Measurements from ENCODE around the gene PRPF6.

Gene PRPF6

GRCh38 chr20:64077876-64078551 lies 97.1 kb downstream of the PRPF6 start:
- DNase-seq = no peak

GRCh38 chr20:64078934-64079272 lies 98.0 kb downstream of the PRPF6 start:
- no peak for DNase-seq

GRCh38 chr20:64079273-64080012 lies 98.5 kb downstream of the PRPF6 start, which contains the start of gene RGS19:
TSS of gene RGS19 (minus strand) at chr20:64079518. CDS start at chr20:64076886, 2,632 bp downstream.
- peak; percentile 73 for DNase-seq

GRCh38 chr20:64080013-64080812 lies 99.3 kb downstream of the PRPF6 start, which contains the start of gene OPRL1:
TSS of gene OPRL1 (plus strand) at chr20:64080082. CDS start at chr20:64092721, 12,639 bp downstream.
- DNase-seq = peak; percentile 9

- no peak for DNase-seq
These were observed 100.1 kb downstream of the PRPF6 start for GRCh38 chr20:64080813-64081623.

GRCh38 chr20:64081624-64081964 lies 100.7 kb downstream of the PRPF6 start:
- no peak for DNase-seq

GRCh38 chr20:64082126-64082731 lies 101.3 kb downstream of the PRPF6 start:
- no peak for DNase-seq
